ENCODE measurements around the gene SEMA4D.

GRCh38 chr9:89410022-89410421 is 87.9 kb downstream of the SEMA4D start:
- TF ChIP-seq CTCF (conservative IDR thresholded peaks at IDR 0.05; ENCODE audit: low read depth, low read length) = no peak
- no peak for TF ChIP-seq EZH2 (IDR thresholded peaks at IDR 0.05; ENCODE audit: low read length, unreplicated experiment)
- TF ChIP-seq EZH2phosphoT487 (IDR thresholded peaks at IDR 0.05; ENCODE audit: borderline replicate concordance, low read length) = no peak
